Sigmoid colon (tissue), 4 donors: ENCODE measurements around the gene BCAS1.

ENCODE experiments used
- CTCF ChIP-seq, 4 experiments: fragments of 450-650 bp in 3 of 4; fragments of 200-600 bp in 1 of 4; IDR thresholded peaks; one replicate each; pipeline ENCODE4 v1.5.1; 2016 to 2019; ENCODE audit warnings: antibody characterized with exemption in 4 of 4, mild to moderate bottlenecking in 3 of 4, moderate library complexity in 2 of 4
- POLR2A ChIP-seq, 2 donors: fragments of 450-650 bp; IDR thresholded peaks; one replicate each; pipeline ENCODE4 v1.6.1; 2016; ENCODE audit warnings: antibody characterized with exemption in 2 of 2, mild to moderate bottlenecking in 2 of 2, moderate library complexity in 2 of 2
- POLR2AphosphoS5 ChIP-seq, 4 donors: sonication (generic); formaldehyde crosslinking; IDR thresholded peaks; one replicate each; pipeline ENCODE4 v1.6.1; 2017; ENCODE audit warnings: antibody characterized with exemption in 4 of 4

GRCh38 chr20:53946106-53946505 lies 124.3 kb downstream of the BCAS1 start:
- no peak for TF ChIP-seq POLR2A (IDR thresholded peaks at IDR 0.05)
- TF ChIP-seq POLR2AphosphoS5 (IDR thresholded peaks at IDR 0.05): no peak
- no peak for TF ChIP-seq CTCF (IDR thresholded peaks at IDR 0.05)
